ENCODE results near the gene PRUNE1.

Gene PRUNE1, protein sequence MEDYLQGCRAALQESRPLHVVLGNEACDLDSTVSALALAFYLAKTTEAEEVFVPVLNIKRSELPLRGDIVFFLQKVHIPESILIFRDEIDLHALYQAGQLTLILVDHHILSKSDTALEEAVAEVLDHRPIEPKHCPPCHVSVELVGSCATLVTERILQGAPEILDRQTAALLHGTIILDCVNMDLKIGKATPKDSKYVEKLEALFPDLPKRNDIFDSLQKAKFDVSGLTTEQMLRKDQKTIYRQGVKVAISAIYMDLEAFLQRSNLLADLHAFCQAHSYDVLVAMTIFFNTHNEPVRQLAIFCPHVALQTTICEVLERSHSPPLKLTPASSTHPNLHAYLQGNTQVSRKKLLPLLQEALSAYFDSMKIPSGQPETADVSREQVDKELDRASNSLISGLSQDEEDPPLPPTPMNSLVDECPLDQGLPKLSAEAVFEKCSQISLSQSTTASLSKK

GRCh38 chr1:151008244-151009205 lies at the start of gene PRUNE1:
Gene PRUNE1 (plus strand): TSS chr1:151008449. CDS start chr1:151008633, 184 bp downstream.
- DNase-seq = peak; percentile 87 to 96

GRCh38 chr1:150960646-150961045 lies 47.6 kb upstream of the PRUNE1 start:
- DNase-seq = no peak

GRCh38 chr1:150961756-150962155 lies 46.5 kb upstream of the PRUNE1 start:
- no peak for DNase-seq

DNA sequence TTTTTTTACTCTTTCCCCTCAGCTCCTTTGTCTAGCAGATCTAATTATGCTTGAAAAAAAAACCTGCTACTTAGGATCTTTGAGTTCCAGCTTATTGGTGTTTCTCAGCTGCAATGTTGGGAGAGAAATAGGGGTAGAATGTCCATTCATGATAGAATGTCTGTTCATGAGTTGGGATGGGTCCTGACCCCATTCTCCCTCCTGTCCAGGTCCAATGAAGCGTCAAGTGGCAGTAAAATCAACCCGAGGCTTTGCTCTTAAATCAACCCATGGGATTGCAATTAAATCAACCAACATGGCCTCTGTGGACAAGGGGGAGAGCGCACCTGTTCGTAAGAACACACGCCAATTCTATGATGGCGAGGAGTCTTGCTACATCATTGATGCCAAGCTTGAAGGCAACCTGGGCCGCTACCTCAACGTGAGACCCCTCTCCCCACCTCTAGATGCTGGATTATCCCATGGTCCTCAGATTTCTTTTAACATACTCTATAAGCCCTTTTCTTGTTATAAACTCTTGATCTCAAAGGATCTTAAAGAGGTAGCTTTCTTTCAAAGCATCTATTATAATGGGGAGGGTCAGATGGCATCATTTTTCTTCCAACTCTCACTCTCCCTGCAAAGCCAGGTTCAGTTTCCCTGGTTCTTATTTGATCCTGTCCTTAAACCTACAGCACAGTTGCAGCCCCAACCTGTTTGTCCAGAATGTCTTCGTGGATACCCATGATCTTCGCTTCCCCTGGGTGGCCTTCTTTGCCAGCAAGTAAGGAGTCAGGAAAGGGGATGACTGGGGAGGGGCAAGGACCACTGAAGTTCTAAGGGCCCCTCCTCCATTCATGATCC lies 44.7 kb upstream of the PRUNE1 start:
- DNase-seq = no peak

DNA sequence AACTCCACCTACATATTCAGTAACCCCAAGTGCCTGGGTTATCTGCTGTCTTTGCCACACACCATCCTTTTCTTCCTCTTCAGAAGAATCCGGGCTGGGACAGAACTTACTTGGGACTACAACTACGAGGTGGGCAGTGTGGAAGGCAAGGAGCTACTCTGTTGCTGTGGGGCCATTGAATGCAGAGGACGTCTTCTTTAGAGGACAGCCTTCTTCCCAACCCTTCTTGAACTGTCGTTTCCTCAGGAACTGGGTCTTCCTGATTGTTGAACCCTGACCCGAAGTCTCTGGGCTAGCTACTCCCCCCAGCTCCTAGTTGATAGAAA lies 44.1 kb upstream of the PRUNE1 start:
- no peak for DNase-seq

DNA sequence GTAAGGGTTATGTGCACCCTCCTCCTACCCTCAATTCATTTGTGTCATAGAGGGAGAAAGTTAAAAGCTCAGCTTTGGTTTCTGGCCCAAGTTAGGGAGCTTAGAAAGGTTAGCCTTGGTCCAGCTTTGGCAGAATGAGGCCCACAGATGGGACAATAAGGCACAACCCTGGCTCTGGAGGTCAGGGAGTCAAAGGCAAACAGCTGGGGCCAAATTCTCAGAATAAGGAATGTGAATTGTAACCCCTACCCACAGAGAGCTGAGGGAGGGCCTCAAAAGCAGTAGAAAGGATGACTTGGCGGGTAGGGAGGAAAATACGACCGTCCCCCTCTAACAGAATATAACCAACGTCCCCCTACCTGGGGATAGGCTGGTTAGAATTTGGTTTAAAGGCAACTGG lies 42.6 kb upstream of the PRUNE1 start:
- no peak for DNase-seq

DNA sequence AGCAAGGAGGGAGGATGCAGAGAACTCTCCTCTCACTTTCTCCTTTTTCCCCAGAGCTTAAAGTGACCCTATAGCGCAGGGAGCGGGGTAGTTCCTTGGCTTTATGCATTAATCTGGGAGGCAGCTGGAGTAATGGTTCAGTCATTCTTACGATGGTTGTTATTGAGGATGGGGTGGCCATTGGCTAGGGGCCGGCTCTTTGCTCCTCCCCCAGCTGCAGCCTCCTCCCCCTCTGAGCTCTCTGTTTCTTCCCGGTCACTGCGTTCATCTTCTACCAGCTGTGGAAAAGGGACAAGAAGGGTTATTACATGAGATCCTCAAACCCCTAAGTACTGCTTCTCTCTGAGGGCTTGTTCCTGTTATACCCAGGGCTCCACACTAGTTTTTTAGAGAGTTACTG lies 42.2 kb upstream of the PRUNE1 start:
- DNase-seq = no peak

- DNase-seq = no peak
Observed at GRCh38 chr1:150967936-150968335, 40.3 kb upstream of the PRUNE1 start.

GRCh38 chr1:150968491-150968890 lies 39.8 kb upstream of the PRUNE1 start:
- no peak for DNase-seq

GRCh38 chr1:150969626-150970025 lies 38.6 kb upstream of the PRUNE1 start:
- no peak for DNase-seq

DNA sequence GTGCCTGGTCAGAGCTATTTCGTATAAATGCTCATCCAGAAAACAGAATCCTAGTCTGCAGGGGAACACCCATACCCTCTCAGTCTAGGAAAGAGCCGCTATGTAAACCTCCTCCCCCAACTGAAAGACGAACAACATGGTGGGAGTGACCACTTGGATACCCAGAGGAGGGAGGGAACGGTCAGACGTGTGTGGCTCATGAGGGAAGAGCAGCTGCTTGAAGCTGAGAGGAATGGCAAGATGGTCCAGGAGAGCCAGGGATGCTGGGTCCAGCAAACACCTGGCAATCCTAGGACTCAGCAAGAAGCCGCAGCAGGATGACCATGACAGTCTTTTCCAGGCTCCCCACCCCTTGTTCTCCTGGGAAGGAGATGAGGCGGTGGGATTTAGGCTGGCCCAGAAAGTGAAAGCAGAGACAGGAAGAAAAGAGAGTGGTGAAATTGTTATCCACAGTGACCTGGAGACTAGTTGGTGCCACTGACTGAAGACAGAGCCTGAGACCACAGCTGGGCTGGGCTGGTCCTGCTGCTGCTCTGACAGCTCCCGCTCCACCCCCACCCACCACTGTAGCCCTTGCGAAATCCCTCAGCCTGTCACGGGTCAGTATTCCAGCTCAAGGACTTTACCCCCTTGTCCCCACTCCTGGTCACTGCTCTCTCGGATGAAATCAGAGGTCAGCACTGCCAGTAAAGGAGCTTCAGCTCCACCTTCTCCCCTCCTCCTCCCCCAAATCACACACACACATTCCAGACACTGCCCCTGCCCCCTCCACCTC lies 37.3 kb upstream of the PRUNE1 start:
- no peak for DNase-seq

DNA sequence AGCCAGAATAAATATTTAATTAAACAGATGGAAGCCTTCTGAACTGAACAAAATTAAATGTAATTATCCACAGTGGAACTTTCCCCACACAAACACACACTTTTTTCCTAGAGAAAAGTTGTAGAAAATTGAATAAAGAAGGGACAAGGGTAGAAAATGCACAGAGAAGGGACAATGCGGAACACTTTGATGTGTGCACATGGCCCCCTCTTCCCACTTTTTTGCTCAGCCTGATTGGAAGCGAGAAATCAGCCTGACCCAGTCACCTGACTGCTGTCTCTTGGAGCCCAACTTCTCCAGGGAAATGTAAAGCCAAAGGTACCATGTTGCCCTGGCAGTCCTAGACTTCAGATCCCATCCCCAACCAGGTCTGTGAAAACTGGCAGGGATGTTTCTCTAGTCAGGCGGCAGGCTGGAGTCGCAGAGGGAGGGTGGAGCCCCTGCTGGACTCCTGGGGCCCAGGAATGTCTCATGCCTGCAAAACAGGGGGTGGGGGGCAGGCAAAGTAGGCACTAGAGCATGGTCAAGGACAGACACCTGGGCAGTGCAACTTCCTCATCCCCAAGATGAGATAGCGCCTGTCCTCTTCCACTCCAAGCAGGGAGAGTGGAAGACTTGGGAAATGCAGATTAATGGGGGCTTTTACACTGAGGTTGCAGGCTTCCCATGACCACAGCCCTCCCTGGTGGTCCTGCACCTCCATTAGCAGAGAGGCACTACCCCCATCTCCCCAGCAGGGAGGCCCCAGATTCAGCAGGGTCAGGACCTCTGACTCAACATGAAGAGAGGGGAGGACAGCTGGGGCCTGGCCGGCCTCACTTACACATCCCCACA lies 36.4 kb upstream of the PRUNE1 start:
- DNase-seq = no peak

GRCh38 chr1:150972417-150972940 lies 35.8 kb upstream of the PRUNE1 start:
- DNase-seq = no peak

GRCh38 chr1:150973258-150973835 lies 34.9 kb upstream of the PRUNE1 start:
- DNase-seq = no peak

GRCh38 chr1:150973836-150974579 lies 34.2 kb upstream of the PRUNE1 start:
- no peak for DNase-seq

GRCh38 chr1:150974580-150975478 lies 33.4 kb upstream of the PRUNE1 start, which contains the start of gene CERS2:
Gene CERS2 (minus strand): TSS chr1:150974835. CDS start chr1:150969090, 5,745 bp downstream.
- DNase-seq = peak; percentile 33 to 39

DNA sequence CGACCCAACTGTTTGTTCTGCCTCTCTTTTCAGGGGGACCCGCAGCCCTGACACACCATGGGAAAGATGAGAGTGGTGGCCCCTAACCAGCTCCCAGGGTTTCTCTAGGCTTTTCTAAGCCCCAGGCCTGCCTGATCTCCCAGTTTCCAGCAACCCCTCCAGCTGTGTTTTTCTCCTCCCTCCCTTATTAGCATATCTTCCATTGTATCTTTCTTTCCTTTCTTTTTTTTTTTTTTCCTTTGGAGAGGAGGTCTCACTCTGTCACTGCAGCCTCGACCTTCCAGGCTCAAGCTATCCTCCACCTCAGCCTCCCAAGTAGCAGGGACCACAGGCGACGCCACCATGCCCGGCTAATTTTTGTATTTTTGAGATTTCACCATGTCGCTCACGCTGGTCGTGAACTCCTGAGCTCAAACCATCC lies 31.8 kb upstream of the PRUNE1 start:
- DNase-seq = no peak

All from NCI-H1930 (cell line).